ENCODE measurements around the gene CYFIP2.

The CYFIP2 gene

GRCh38 chr5:157258450-157258849, 7.5 kb upstream of the CYFIP2 start:
- DNase-seq (ENCODE audit: low spot score) = no peak

GRCh38 chr5:157259699-157260098, 6.2 kb upstream of the CYFIP2 start:
- DNase-seq (ENCODE audit: low spot score) = no peak

DNA sequence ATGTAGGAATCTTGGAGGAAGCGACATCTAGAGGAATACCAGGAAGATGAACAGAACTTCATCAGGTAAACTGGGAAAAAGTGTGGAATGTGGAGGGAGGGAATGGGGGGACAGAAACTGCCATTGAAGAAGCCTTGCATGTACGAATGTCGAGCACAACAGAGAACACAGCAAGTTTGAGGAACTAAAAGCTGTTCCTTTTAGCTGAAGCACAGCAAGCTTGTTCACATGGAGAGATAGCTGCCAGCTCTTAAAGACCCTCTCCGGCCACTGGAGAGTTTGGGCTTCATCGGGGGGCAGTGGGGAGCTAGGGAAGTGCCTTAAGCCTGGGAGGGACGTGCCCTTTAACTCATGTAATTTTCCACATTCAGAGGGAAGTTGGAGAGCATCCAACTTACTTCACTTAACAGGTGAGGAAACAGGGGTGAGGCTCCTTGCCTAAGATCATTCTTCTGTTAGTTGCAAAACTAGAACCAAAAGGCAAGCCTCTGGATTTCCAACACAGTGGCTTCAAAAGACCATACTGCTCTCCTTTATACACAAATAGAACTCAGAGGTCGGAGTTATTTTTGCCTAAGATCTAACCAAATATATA, 2.3 kb upstream of the CYFIP2 start:
- no peak for DNase-seq (ENCODE audit: low spot score)

DNA sequence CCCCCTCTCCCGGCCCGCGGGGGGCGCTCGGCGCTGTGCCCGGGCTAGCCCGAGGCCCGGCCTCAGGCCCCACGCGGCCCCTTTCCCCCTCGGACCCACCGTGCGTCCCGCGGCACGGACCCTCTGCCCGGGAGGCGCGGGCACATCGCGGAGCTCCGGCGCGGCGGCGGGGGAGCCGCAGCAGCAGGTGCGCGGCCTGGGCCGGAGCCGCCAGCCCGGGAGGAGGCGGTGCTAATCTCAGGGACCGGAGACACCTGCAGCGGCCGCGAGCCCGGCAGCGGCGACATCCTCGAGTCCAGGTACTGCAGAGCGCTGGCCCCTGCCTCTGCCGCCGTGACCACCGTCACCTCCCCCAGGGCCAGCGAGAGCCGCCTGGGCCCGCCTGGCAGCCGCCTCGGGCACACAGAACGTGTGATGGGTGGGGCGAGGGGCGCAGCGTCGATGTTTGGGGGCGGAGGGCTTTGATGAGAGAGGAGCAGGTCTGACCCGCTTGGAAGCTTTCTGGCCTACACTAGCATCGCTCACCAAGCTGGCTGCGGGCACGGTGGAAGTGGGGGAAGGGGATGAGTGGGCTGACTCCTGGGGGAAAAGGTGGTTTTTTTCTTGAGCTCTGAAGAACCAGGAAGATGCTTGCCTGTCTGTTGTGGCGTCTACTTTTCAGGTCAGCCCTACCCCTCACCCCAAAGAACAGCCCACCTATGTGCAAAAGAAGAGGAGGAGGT, 524 bp downstream of the CYFIP2 start:
- DNase-seq (ENCODE audit: low spot score) = peak; percentile 52

- no peak for DNase-seq (ENCODE audit: low spot score)
These were observed 1.1 kb downstream of the CYFIP2 start for GRCh38 chr5:157267025-157267424.

- no peak for DNase-seq (ENCODE audit: low spot score)
These were observed 2.0 kb downstream of the CYFIP2 start for GRCh38 chr5:157267761-157268480.

- peak; percentile 27 for DNase-seq (ENCODE audit: low spot score)
These were observed 3.3 kb downstream of the CYFIP2 start for GRCh38 chr5:157269165-157269671.

- DNase-seq (ENCODE audit: low spot score) = no peak
These were observed 3.9 kb downstream of the CYFIP2 start for GRCh38 chr5:157269761-157270272.

DNA sequence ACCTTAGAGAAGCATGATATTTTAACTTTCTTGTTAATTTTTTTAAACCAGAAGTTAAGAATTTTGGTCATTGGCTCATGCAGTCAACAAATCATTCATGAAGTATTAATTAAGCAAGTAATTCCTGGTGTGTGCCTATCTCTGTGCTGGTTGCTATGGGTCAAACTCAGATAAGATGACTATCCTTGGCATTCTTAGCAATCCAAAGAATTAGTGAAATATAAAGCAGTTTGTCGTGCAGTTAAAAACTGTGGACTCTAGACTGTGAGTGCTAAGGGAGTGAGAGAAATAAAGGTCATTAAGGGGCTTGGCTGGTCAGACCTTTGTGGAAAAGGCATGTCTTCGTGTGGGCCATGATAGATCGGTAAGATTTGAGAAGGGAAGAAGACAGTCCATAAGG, 4.8 kb downstream of the CYFIP2 start:
- no peak for DNase-seq (ENCODE audit: low spot score)

DNA sequence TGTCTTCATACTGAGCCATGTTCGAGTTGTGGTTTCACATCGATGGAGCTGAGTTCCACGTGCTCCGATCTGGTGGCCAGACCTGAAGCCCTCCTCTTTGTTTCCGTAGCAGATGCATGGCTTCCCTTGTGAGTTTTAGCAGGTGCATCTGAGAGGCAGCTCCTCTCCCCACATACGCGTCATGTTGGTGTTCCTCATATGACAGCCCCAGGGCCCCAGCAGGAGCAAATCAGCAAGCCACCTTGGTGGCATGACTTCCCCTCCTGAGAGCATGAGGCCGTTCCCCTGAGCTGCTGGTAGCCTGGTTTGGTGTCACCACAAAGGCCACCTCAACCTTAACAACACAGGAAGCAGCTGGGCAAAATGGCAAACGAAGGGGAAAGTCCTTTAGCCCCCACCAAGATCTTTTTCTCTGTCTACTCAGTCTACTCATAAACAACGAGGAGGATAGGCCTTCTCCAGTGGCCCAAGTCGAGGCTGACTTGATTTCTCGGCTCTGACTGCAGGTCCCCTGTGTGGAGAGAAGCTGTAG, 5.9 kb downstream of the CYFIP2 start:
- DNase-seq (ENCODE audit: low spot score) = peak; percentile 91

- peak; percentile 58 for DNase-seq (ENCODE audit: low spot score)
These were observed 7.2 kb downstream of the CYFIP2 start for GRCh38 chr5:157273131-157273556.

- DNase-seq (ENCODE audit: low spot score) = no peak
These were observed 9.5 kb downstream of the CYFIP2 start for GRCh38 chr5:157275403-157275802.

DNA sequence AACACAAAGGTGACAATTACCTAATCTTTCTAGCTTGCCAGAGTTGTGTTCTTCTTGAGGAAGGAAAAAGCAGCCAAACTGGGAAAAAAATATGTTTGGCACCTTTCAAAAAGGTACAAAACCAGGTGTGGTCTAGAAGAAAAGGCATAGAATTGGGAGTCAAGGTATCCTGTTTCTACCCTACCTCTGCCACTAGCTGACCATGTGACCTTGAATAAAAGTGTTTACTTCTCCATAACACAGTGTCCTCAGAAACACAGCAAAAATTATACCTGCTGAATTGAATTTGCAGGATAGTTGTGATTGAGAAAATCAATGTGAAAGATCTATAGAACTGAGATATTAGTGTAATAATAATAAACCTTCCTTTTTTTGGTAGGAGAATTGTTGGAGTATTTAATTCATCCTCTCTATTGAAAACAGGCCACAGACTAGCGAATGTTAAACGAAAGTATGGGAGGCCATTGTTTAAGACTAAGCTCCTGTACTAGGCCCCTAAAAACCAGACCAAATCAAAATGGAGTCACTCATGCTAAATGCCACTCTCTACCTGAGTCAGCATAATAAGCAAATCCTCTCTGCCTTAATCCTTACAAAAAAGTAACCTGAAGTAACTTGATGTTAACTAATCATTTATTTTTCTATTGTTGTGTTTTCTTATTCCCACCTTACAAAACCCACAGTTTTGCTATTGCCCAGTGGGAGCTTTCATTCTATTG, 12.6 kb downstream of the CYFIP2 start:
- DNase-seq (ENCODE audit: low spot score) = no peak

DNA sequence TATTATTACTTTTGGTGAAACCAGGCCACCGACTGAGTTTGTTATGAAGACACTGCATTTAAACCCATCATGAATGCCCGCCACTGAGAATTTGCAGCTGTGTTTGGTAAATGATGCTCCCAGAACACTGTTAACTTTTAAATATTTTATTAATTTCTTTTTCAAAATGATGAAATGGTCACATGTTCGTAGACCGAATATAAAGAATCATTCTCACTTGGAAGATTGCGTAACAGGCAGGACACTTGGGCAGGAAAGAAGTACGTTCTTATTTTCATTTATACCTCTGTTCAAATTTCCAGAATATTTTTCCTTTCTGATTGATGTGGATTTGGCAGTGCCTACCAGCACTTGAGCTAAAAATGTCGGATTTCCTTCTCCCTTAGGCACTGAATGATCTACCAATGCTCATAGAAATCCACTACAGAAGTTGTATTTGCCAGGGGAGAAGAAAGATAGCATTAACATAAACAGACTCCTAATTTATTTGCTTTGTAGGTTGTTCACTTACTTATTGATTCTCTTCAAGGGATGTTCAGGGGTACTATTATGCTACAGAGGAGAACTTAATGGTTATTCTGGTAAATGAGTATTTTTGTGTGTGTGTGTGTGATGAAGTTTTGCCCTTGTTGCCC, 13.8 kb downstream of the CYFIP2 start:
- no peak for DNase-seq (ENCODE audit: low spot score)

GRCh38 chr5:157280927-157281326, 15.0 kb downstream of the CYFIP2 start:
- DNase-seq (ENCODE audit: low spot score) = peak; percentile 36

GRCh38 chr5:157282150-157282549, 16.2 kb downstream of the CYFIP2 start:
- no peak for DNase-seq (ENCODE audit: low spot score)

DNA sequence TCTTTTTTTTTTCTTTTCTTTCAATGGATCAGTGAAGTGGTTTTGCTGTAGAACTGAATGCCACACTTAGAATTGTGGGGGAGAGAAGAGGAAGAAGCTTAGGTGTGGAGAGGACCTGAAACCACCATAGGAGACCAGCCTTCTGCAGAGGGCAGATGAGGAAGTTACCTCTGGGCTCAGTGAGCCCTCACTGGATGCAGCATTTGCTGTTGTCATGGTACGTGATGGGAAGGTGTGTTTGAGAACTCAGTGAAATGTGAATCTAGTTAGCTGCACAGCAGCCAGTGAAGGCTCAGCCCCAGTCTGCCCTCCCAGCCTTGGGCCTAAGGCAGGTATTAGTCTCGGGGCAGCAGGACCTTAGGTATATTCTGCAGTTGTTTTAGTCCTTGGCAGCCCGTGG, 17.5 kb downstream of the CYFIP2 start:
- peak; percentile 35 for DNase-seq (ENCODE audit: low spot score)

GRCh38 chr5:157284458-157285212, 18.7 kb downstream of the CYFIP2 start:
- no peak for DNase-seq (ENCODE audit: low spot score)

GRCh38 chr5:157285310-157286035, 19.6 kb downstream of the CYFIP2 start:
- DNase-seq (ENCODE audit: low spot score) = no peak

DNA sequence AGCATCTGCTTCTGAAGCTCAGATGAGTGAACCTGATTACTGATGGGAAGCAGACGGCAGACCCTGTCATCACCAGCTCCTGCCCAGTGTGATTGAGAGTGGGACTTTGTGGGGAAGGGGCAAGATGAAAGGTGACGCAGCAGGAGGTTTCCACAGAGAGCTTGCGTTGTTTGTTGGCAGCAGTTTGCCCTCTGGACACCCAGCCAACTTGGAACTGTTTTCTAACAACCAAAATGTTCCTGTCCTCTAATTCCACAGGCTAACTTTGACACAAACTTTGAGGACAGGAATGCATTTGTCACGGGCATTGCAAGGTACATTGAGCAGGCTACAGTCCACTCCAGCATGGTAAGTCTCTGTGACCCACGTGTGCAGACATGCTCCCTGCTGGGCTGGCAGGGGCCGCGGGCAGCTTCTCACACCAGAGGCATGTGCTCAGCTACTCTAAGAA, 20.9 kb downstream of the CYFIP2 start:
- no peak for DNase-seq (ENCODE audit: low spot score)
